ENCODE results near the gene CILP2. TPM values are rescaled to one million over a fixed set of nuclear protein-coding genes. Genes with fewer than 3 reads are reported as not detected.

Gene CILP2
- total and polyA plus RNA-seq, 2 of the 8 experiments (the other 6 are each of a cell fraction or from before 2014, with no cell fraction given), result 4.4 to 5.8 TPM

GRCh38 chr19:19591133-19591825 lies 53.2 kb downstream of the CILP2 start:
- Histone ChIP-seq H3K36me3 (ENCODE audit: control insufficient read depth in 2 of 4, insufficient read depth in 4 of 4, low read length in 3 of 4) (no peaks in the 10 kb centered on the region), H3K18ac (ENCODE audit: extremely low read depth, low read length) (peak overlapping the region; percentile 60), H3K4me1 (replicated peaks in 1 of 4; ENCODE audit: control insufficient read depth in 3 of 4, insufficient read depth in 4 of 4, low read length in 3 of 4) (peaks cover 5 to 12% (median 9%) of the 10 kb centered on the region in 4 experiments), H3K23ac (ENCODE audit: insufficient read length) (no peak overlapping the region), H4K8ac (ENCODE audit: extremely low read depth, insufficient read depth, low read length) (no peak overlapping the region), H3K14ac (ENCODE audit: insufficient read length) (no peak overlapping the region), H3K79me2 (ENCODE audit: control insufficient read depth in 1 of 2, insufficient read depth in 2 of 2, low read length in 2 of 2) (no peaks in the 10 kb centered on the region), H3K4ac (replicated peaks; ENCODE audit: insufficient read length, low read depth, low read length) (no peak overlapping the region), H2BK12ac (ENCODE audit: low read depth, low read length) (peak overlapping the region; percentile 92), H3K27ac (ENCODE audit: low read depth, low read length) (peak overlapping the region; percentile 12; the same call in 1 of the 2 replicates), H3K27me3 (replicated peaks in 1 of 4; ENCODE audit: control insufficient read depth in 3 of 4, extremely low read depth in 1 of 4, insufficient read depth in 3 of 4, low read length in 3 of 4) (no peaks in the 10 kb centered on the region), H3K4me3 (ENCODE audit: extremely low read depth in 1 of 4, insufficient read depth in 2 of 4, low read depth in 3 of 4, low read length in 4 of 4) (peak overlapping the region in 1 of 4 experiments; percentile 25; a peak in 2 of 8 replicates), H3K56ac (replicated peaks; ENCODE audit: insufficient read length, low read depth, low read length) (no peak overlapping the region), H2BK120ac (replicated peaks; ENCODE audit: low read depth, low read length) (no peak overlapping the region), H2BK15ac (ENCODE audit: low read length) (peak overlapping the region; percentile 53; the same call in 1 of the 2 replicates), H3K4me2 (ENCODE audit: insufficient read depth in 1 of 2, low read depth in 2 of 2, low read length in 2 of 2) (peak overlapping the region; percentile 54 to 56), H3K9me3 (ENCODE audit: insufficient read depth in 2 of 2, low read depth in 1 of 2, low read length in 1 of 2) (no peaks in the 10 kb centered on the region), H3K9ac (replicated peaks in 1 of 4; ENCODE audit: extremely low read depth in 1 of 4, low read depth in 3 of 4, low read length in 3 of 4) (peak overlapping the region in 1 of 4 experiments; percentile 38; a peak in 2 of 7 replicates), H2BK5ac (ENCODE audit: low read depth, low read length) (peak overlapping the region; percentile 89), H4K5ac (ENCODE audit: insufficient read length, low read depth, low read length) (no peak overlapping the region), H2AFZ (ENCODE audit: low read length) (no peak overlapping the region), H4K91ac (replicated peaks; ENCODE audit: insufficient read length, low read length) (peak overlapping the region; percentile 20), H2BK20ac (ENCODE audit: low read length) (no peak overlapping the region), H3K79me1 (ENCODE audit: low read depth, low read length) (no peaks in the 10 kb centered on the region), H4K20me1 (replicated peaks in 1 of 2; ENCODE audit: control insufficient read depth in 1 of 2, insufficient read depth in 2 of 2, low read length in 2 of 2) (no peaks in the 10 kb centered on the region), H2AK5ac (ENCODE audit: low read depth, low read length) (peak overlapping the region; percentile 87), H3K23me2 (ENCODE audit: low read depth, low read length) (no peaks in the 10 kb centered on the region)
- POLR2A ChIA-PET (ENCODE audit: partially characterized antibody), result interaction anchor here (0.8 to 1.5 kb wide), 4 partner anchors 11 to 59 kb away, joined by 3 to 4 read pairs (median 3); partner anchors contain the start of gene LPAR2
- TF ChIP-seq CEBPB (IDR thresholded peaks at IDR 0.05; ENCODE audit: low read depth, low read length), result peak; percentile 22; the same call in 1 of the 2 replicates
- TF ChIP-seq POU5F1 (IDR thresholded peaks at IDR 0.05; ENCODE audit: low read depth, low read length), result no peak
- TF ChIP-seq SP1 (IDR thresholded peaks at IDR 0.05; ENCODE audit: low read depth, low read length), result peak; percentile 41; the same call in 1 of the 2 replicates
- peak; percentile 83 for TF ChIP-seq JUND (IDR thresholded peaks at IDR 0.05; ENCODE audit: low read length)
- TF ChIP-seq USF2 (IDR thresholded peaks at IDR 0.05; ENCODE audit: low read length), result no peak
- peak in 1 of 2 experiments; percentile 39 for DNase-seq (ENCODE audit: low read depth in 1 of 2, low spot score in 2 of 2)
- no peak for FAIRE-seq
- 67% methylated on average over 13 of the region's 13 CpGs; no CpG with 5 or more reads in 1 of the 2 experiments for WGBS, 2 experiments (ENCODE audit: extremely low coverage in 1 of 2, insufficient coverage in 1 of 2, insufficient read length in 1 of 2, insufficient replicate concordance in 2 of 2, low coverage in 1 of 2, low lambda C conversion rate in 2 of 2, missing lambda C conversion rate in 1 of 2)
- CTCF ChIA-PET (ENCODE audit: partially characterized antibody), result interaction anchor here (0.8 to 1.9 kb wide), 8 partner anchors 11 to 329 kb away, joined by 4 to 7 read pairs (median 5); no protein-coding TSS in a partner anchor

All from H1 (cell line).